Suppressor macrophage treated with lipopolysaccharide for 4 hours (primary cell): ENCODE measurements around the gene DUSP12.
A peak's percentile ranks its signal among the peaks of the same experiment; 100 is the strongest.

Source experiments
- DNase-seq: peaks from one replicate; pipeline ENCODE4 v3.0.0-alpha.2; 2020

The DUSP12 gene

DNA sequence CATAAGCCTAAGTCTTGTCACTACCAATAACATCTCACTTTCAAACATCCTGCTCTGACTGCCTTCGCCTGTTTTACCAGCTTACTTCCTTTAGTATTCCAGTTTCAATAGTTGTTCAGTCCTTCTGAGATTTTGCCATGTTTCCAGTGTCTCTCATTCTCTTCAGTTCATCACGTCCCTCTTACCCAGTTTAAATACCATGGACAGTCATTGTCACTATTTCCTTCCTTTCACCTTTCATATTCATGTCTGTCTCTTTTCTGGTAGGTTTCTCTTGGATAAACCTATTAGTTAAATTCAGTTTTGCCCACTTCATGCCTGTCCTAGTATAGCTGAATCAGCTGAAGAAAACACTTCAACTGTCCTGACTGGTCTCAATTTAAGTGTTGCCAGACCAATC is 22.4 kb downstream of the DUSP12 start:
- DNase-seq: no peak

GRCh38 chr1:161772397-161772796 is 22.8 kb downstream of the DUSP12 start:
- peak; percentile 83 for DNase-seq

- DNase-seq: no peak
Observed at GRCh38 chr1:161773791-161774190, 24.2 kb downstream of the DUSP12 start.

GRCh38 chr1:161777261-161777660 is 27.7 kb downstream of the DUSP12 start:
- no peak for DNase-seq

- no peak for DNase-seq
Observed at GRCh38 chr1:161778522-161778921, 28.9 kb downstream of the DUSP12 start.

- no peak for DNase-seq
Observed at GRCh38 chr1:161779393-161779792, 29.8 kb downstream of the DUSP12 start.

DNA sequence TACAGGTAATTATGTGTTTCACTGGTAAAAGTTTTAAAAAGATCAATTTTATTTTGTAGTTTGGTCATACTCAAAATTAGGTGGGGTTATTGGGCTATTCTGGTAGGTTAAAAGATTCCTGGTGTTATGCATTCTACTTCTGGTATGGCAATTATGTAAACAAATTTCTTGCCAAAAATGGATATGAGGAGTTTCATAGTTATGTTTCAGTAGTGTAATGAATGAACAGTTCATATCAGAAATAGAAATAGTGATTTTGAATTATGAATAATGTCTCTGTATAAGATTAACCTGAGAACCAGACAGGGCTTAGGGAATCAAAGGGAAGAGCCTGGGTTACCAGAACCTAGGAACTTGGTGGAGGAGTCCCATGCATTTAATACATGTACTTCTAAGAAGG is 32.4 kb downstream of the DUSP12 start:
- DNase-seq: no peak

DNA sequence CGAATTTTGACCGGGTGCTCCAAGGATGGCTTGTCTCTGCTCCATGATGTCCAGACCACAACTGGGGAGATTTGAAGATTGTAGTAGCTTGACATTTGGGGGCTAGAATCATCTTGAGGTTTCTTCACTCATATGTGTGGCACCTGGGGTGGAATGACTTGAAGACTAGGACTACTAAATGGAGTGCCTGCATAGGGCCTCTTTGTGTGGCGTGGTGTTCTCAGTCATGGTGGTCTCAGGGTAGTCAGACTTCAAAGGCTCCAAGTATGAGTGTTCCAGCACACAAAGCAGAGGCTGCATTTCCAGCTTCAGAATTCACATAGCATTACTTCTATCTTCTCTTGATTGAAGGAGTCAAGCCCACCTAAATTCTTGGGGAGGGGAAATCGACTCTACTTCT is 33.3 kb downstream of the DUSP12 start:
- no peak for DNase-seq

DNA sequence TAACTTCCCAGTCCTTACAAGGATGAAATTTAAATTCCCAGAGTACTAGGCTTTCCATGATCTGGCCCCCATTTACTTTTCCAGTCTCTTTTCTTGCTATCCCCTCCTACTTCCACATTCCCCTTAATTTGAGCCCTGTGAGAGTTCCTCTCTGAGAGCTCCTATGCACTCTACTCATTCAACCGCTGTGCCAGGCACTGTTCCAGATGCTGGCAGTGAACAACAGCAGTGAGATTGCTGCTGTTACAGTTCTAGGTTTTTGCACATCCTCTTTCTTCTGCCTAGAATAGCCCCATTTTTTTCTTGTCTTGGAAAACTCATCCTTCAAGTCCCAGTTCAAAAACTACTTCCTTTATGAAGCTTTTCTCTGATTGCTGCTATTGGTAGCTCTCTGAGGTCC is 35.4 kb downstream of the DUSP12 start:
- DNase-seq: peak; percentile 16

DNA sequence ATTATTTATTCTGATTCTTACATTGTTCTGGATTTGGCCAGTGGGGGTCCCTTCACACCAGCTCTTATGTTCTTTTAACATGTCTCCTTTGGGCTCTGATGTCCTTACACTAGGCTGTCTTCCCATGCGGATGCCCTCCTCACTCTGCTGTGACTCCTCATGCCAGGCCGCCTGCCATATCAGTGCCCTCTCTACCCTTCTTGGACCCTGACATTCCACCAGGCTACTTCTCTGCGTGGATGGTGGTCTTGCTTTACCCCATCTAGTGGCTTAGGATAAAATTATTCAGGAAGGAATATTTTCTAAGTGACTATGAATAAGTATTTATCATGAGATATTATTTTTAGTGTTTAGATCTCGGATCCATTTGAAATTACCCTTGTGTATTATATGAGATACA is 37.8 kb downstream of the DUSP12 start:
- DNase-seq: no peak

- DNase-seq: no peak
Observed at GRCh38 chr1:161790587-161791317, 41.2 kb downstream of the DUSP12 start.

DNA sequence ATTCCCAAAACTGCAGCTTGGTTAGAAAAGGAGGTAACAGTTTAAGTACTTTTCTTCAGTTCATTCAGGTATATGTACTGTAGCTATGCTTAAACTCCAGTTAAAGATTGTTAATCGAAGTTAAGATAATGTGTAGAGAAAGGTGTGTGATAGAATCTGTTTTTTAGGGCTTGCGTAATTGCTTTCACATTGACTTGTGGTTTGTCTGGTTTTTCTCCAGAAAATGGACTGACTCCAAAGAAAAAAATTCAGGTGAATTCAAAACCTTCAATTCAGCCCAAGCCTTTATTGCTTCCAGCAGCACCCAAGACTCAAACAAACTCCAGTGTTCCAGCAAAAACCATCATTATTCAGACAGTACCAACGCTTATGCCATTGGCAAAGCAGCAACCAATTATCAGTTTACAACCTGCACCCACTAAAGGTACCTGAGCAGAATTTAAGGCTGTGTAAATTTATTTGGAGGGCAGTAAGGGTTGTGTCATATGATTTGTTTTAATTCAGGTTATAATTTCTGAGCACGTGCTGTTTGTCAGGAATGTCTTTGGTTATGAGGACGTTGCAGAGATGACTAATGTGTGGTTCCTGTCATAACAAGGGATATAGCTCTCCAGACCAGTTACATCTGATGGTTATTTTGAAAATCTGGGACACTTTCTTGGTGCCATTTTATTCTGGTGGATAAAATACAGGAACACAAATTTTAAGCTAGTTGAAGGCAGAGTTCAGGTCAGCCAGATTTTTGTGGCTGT is 42.5 kb downstream of the DUSP12 start:
- no peak for DNase-seq

DNA sequence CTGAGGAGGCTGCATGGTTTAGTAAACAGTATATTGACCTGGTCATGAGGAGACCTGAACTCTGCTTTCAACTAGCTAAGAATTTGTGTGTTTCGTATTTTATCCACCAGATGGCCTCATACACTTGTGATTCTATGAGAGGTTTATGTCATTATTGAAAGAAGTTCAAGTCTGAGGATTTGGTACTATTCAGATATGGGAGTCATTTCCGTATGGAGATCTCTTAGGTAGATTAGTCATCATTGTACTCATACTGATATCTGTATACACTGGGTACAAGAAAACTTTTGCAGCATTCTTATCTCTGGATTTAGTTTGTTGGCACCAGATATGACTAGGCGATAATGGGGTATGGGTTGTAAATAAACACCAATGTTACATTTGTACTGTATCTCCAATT is 43.2 kb downstream of the DUSP12 start:
- peak; percentile 70 for DNase-seq

GRCh38 chr1:161799792-161800191 is 50.2 kb downstream of the DUSP12 start:
- DNase-seq: no peak

DNA sequence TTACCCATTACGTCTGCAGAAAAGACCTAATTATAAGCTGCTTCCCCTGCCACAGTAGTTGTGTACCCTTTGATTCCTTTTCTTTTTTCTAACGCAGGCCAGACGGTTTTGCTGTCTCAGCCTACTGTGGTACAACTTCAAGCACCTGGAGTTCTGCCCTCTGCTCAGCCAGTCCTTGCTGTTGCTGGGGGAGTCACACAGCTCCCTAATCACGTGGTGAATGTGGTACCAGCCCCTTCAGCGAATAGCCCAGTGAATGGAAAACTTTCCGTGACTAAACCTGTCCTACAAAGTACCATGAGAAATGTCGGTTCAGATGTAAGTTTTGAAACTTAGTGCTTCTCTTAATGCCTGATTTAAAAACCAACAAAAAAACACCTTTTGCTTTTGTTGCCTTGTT is 52.4 kb downstream of the DUSP12 start:
- DNase-seq: no peak

DNA sequence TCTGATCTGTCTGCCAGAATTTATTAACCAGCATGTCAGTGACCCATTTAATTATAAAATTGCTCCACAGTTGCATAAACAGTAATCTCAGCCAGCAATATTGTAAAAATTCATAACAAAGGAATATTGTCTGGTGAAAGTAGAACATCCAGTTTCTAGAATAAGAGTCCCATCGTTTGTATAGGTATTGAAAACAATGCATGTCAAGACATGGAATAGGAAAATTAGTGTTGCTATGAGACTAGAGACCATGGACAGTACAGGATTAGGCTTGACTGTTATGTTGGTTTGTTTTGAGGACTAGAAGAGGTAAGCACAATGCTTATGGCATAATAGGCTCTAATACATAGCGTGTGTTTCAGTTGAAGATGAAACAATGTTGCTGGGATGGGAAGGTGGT is 53.6 kb downstream of the DUSP12 start:
- DNase-seq: no peak

GRCh38 chr1:161805399-161806197 is 56.0 kb downstream of the DUSP12 start:
- no peak for DNase-seq
